Activated CD8-positive, alpha-beta memory T cell treated with anti-CD3 and anti-CD28 coated beads, Interleukin-2, amount 50 U/mL, for 4 hours (primary cell): ENCODE measurements around the gene FSTL4.

Source experiments
- DNase-seq: peaks from one replicate; pipeline ENCODE4 v3.0.0-alpha.2; 2020

Gene FSTL4

DNA sequence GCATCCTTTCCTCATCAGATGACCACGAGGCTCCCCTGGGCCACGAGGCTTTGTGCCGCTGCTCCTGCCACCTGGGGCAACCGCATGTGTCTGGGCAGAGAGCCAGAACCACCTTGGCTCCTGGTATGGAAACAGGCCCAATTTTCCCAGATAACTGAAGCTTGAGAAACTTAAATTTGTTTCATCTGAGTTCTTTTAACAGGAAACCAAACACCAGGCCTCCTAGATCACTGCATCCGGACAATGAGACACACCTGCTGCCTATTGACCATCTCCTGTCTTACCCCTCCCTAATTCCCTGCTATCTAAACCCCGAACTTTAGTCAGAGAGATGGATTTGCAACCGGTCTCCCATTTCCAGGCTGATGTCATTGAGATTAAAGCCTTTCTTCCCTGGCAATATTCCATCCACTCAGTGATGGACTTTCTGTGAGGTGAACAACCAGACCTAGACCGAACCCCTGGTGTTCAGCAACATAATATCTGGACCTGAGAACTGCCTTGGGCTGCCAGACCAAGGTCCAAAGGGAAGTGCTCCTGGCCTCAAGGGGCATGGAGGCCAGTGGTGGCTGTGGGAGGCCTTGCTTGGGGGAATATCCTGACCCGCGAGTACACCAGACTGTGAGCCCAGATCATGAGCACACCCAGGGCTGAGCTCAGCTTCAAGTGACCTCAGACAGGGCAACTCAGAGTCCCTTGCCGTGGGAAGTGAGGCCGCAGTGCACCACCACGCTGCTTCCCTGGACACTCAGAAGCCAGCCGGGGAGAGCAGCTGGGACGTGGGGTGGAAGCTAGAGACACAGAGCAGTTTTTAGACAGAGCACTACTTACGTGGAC is 360.8 kb downstream of the FSTL4 start:
- no peak for DNase-seq

DNA sequence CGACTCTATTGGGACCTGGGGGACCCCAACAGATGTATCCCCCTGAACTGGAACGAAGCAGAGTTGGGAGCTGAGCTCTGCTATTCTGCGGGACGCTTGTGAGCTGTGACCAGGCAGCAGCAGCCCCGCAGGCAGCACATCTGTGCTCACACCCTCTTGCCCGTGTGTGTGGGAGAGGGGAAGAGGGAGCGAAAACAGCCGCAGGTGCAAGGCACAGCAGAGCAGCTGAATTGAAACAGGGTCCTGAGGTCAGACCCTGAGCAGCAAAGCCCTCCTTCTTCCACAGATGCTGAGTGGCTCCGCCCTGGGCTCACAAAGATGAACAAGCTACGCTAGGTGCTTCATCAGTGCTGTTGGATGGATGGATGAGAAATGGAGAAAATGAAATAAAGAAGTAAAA is 361.8 kb downstream of the FSTL4 start:
- DNase-seq, result no peak

- DNase-seq, result no peak
Measured at GRCh38 chr5:133249593-133249992, 362.7 kb downstream of the FSTL4 start.

DNA sequence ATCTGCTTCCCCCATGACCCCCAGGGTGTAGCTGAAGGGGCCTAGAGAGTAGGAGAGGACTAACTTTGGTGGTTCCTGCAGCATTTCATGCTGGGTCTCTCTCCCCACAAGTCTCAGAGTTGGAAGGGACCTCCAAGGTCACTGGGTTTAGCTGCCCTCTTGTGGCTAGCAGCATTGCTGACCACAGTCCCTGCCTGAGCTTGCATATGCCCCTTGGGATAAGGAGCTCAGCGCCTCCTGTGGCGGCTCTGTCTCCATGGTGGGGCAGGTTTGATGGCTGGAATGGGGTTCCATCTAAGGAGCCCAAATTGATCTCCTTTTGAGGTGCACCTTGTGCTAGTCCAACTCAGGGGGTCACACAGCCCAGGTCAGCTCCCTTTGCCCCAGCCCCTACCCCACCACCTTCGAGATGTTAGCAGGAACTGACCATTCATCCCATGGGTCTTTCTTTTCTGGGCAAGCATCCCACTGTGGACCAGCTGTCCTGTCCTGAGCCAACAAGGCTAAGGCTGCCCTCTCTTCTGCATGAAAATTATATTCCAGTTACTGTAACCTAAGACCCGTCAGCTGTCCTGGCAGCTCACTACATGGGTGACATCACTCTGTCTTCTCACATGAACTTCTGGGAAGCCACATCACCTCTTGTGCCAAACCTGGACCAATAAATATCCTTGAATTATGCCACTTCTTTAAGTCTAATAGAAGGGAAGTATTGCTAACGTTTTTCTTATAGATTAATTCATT is 364.3 kb downstream of the FSTL4 start:
- no peak for DNase-seq

DNA sequence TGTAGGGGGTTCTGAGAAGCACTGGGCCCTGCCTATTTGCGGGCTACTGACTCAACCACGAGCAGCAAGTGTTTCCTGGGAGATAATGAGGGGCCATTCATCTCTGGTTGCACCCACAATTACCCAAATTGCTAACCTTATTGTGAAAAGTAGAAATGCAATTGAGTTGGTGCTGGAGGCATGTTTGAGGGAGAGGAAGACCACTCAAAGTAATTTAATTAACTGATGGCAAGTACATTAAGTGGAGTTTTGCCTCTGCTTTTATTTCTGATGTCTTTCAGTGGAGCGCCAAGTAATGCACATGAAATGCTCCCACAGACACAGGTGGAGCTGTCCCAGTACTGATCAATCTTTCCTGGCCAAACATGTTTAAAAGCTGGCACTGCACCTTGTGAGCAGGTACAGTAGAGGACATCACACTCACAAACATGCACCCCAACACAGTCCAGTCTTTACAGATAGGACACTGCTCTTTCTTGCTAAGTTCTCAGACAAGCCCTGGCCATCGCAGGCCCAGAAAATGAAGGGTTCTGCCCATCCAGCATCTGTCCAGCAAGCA is 365.1 kb downstream of the FSTL4 start:
- DNase-seq, result no peak

DNA sequence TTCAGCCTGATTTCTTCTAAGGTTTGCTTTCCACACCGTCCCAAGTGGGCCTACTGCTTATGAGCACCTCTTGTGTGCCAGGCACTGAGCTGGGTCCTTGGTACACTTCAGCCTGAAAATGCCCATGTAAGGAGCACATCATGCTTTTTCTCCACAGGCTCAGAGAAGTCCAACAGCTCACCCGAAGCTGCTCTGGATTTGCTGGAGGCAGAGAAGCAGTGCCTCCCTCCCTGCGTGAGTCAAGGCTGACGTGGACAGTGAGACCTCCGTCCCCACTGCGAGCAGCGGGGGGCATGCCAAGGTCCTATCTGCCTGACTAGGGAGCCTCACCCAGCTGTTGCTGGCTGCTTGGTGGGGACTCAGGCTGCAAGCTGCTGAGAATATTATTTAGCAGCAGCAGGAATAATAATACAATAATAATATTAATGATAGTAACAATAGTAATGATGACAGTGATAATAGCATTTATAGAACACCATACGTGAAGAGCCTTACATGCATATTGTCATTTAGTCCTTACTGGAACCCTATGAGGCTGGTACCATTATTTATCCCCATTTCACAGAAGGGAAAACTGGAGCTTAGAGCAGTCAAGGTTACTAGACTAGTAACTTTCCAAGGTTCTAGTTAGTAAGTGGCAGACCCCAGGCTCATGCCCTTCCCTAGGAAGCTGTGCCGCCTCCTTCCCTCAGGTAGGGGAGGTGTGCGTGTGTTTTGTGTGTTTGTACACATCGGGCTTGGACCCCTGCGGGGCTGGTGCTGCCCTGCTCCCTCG is 365.8 kb downstream of the FSTL4 start:
- DNase-seq, result no peak

DNA sequence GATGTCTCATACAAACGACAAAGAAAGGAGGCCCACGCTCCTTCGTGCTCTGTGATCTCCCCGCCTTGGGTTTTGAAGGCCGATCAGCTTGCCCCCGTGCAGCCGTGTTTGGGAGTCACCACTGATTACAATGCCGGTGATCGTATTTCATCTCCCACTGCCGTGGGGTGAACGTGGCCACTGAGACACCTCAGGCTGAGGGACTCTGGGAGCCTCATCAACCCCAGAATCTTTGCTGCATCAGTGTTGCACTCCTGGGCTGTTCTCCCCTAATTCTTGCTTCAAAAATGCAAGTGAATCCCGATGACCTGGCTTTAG is 366.3 kb downstream of the FSTL4 start:
- DNase-seq, result no peak

- no peak for DNase-seq
Measured at GRCh38 chr5:133245191-133246052, 366.9 kb downstream of the FSTL4 start.

- no peak for DNase-seq
Measured at GRCh38 chr5:133244242-133244641, 368.1 kb downstream of the FSTL4 start.

- DNase-seq, result no peak
Measured at GRCh38 chr5:133243196-133243595, 369.1 kb downstream of the FSTL4 start.

DNA sequence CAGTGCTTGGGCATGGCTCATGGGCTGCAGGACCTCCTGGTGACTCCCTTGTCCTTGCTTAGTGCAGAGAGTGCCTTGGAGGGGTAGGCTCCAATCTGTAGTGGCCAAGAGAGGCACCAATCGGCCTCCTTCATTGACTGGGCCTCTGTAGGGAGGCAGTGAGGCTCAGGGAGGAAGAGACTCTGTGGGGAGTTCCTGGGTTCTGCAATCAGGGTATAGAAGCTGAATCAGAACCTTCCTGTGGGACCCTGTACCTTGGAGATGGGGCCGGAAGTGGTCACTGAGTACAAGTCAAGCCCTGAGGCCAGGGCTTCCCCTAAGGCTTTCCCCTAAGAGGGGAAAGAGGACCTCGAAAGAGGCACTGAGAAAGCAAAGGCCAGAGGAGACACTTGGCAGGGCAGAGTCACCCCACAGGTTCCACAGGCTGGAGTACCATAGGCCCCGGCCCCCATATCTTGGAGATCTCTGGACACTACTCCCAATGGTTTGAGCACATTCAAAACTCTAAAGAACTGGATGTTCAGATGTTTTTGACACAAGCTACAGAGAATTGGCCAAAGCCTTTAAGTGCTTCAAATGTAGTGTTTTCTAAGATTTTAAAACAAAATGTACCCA is 370.0 kb downstream of the FSTL4 start:
- no peak for DNase-seq

DNA sequence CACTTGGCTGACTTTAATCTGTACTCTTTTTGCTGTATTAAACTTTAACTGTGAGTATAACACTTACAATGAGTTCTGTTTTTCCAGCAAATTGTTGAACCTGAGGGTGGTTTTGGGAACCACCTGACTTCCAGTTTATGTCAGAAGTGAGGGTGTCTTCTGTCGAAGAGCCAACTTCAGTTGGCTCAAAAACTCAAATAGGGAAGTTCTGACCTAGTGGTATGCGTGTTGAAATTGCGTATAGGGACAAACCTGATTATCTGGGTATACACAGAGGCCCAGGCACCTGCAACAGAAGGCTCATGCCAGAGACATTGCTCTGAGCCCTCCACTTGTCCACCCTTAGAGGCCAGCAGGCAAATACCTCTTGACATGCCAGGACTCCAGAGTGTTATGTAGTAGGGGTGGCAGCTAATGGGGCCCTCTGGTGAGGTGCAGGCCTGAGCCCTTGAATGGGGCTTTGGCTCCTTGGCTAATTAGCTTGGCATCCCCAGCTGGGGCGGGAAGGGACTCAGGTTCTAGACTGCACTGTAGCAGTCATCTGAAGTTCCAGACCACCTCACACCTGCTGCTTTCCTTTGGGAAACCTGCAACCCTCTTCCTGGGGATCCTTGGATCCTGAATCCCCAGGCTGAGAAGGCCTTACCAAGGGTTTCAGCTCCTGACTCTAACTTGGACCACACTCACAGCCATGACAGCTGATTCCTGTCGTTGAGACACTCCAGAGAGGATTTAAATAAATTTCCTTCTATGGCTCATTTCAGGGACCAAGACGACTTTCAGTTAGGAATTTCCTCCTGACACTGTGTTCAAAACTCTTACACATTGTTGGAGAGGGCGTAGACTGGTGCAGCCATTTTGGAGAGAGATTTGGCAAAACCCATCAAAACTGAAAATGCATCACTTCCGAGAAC is 370.9 kb downstream of the FSTL4 start:
- DNase-seq, result no peak

GRCh38 chr5:133240425-133241091 is 371.8 kb downstream of the FSTL4 start:
- no peak for DNase-seq

DNA sequence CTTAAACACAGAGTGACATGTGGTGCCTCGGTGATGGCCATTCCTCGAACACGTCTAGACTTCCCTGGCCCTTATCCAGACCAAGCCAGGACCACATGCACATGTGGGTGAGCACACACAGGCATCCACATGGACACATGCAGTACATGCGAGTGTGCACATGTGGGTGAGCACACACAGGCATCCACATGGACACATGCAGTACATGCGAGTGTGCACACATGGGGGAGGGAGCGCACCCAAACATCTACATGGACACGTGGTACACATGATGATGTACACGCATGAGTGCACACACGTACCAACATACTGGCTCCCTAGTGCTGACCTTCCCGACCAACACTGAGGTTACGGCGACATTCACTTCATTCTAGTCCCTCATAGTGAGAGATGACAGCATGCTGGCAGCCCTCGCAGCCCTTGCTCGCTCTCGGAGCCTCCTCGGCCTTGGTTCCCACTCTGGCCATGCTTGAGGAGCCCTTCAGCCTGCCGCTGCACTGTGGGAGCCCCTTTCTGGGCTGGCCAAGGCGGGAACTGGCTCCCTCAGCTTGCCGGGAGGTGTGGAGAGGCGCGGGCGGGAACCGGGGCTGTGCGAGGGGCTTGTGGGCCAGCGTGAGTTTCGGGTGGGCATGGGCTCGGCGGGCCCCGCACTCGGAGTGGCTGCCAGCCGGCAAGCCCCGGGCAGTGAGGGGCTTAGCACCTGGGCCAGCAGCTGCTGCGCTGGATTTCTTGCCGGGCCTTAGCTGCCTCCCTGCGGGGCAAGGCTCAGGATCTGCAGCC is 373.7 kb downstream of the FSTL4 start:
- DNase-seq, result no peak

GRCh38 chr5:133236976-133237375 is 375.4 kb downstream of the FSTL4 start:
- DNase-seq, result no peak

GRCh38 chr5:133236541-133236951 is 375.8 kb downstream of the FSTL4 start:
- no peak for DNase-seq

- no peak for DNase-seq
Measured at GRCh38 chr5:133235696-133236426, 376.5 kb downstream of the FSTL4 start.

DNA sequence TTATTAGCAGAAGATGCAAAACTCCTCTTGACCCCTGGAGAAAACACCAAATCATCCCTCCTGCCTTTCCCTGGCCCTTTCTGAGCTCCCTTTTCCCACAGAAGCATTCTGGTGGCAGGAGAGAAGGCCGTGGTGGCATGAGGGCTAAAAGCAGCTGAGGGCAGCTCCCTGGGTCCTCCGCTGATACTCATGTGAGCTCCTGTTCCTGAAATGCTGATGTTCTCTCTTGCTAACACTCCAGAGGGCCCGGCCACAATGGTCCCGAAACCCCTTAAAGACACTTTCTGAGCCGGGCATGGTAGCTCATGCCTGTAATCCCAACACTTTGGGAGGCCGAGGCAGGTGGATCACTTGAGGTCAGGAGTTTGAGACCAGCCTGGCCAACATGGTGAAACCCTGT is 377.4 kb downstream of the FSTL4 start:
- no peak for DNase-seq

GRCh38 chr5:133234273-133234672 is 378.1 kb downstream of the FSTL4 start:
- DNase-seq, result no peak
